ENCODE data around the gene ADRA1B. TPM values are rescaled to one million over a fixed set of nuclear protein-coding genes. Genes with fewer than 3 reads are reported as not detected.
"Not testable (repeated sequence)": the region's sequence is repeated elsewhere in the genome, so short reads cannot be mapped to it uniquely, and the experiment has no call there.

Gene ADRA1B
- total RNA-seq, 4 donors from 2014 or later: 0.30 to 2.0 (median 2.0) TPM; not detected in 1

GRCh38 chr5:160007514-160007913, 91.2 kb downstream of the ADRA1B start:
- no peak overlapping the region for H3K4me3 ChIP-seq (ENCODE audit: low read depth, poor library complexity, severe bottlenecking)
- DNase-seq (ENCODE audit: low spot score in 2 of 2): no peak
- TF ChIP-seq CTCF (IDR thresholded peaks at IDR 0.05) (no peak), POLR2A (IDR thresholded peaks at IDR 0.05) (no peak)
- intact Hi-C loops (cut with DNase I; ENCODE audit: low total_unique reads): no loop called here
- 89 to 96% methylated on average over 3 of the region's 3 CpGs for WGBS, 2 donors

- intact Hi-C loops (cut with DNase I; ENCODE audit: low total_unique reads); DNase-seq (ENCODE audit: low spot score in 2 of 2); H3K4me3 ChIP-seq (ENCODE audit: low read depth, poor library complexity, severe bottlenecking): not testable (repeated sequence)
- WGBS, 2 donors: 80 to 82% methylated on average over 14 of the region's 14 CpGs
These were observed 92.2 kb downstream of the ADRA1B start for GRCh38 chr5:160008529-160008876.

- H3K4me3 ChIP-seq (ENCODE audit: low read depth, poor library complexity, severe bottlenecking): peak within 1 kb of the TSS; percentile 49
- WGBS, 2 donors: 0 to 1% methylated on average over 31 of the region's 31 CpGs
- intact Hi-C loops (cut with DNase I; ENCODE audit: low total_unique reads): no loop called here
- peak; percentile 98 for DNase-seq (ENCODE audit: low spot score in 2 of 2)
- TF ChIP-seq POLR2A (IDR thresholded peaks at IDR 0.05): peak in 1 of 2 donors; percentile 40
- no peak for TF ChIP-seq CTCF (IDR thresholded peaks at IDR 0.05)
These were observed 92.8 kb downstream of the ADRA1B start, which contains the start of gene TTC1 for GRCh38 chr5:160008877-160009590. TTC1 (plus strand) TSS chr5:160009139; CDS start chr5:160010529, 1,390 bp downstream.

DNA sequence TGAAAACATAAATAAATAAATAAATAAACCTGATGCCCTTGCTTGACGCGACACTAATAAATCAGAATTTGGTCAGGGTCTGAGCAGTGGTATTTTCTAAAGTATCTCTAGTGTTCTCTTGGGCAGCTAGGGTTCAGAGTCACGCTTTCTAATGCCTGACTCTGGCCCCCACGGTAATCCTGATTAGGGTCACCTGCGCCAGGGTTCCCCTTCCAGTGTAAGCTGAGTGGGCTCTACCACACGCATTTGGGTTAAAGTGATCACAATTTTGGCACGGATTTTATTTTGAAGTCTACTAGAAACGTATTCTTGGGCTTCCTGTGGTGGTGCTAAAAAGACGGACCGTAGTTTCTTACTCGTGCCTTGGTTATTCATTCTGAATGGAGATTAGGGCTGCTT, 93.3 kb downstream of the ADRA1B start:
- intact Hi-C loops (cut with DNase I; ENCODE audit: low total_unique reads): no loop called here
- H3K4me3 ChIP-seq (ENCODE audit: low read depth, poor library complexity, severe bottlenecking): peak overlapping the region; percentile 49
- WGBS, 2 donors: 2 to 6% methylated on average over 11 of the region's 11 CpGs
- TF ChIP-seq POLR2A (IDR thresholded peaks at IDR 0.05) (no peak), CTCF (IDR thresholded peaks at IDR 0.05) (no peak)
- DNase-seq (ENCODE audit: low spot score in 2 of 2): no peak

GRCh38 chr5:160011471-160011870, 95.2 kb downstream of the ADRA1B start:
- H3K4me3 ChIP-seq (ENCODE audit: low read depth, poor library complexity, severe bottlenecking): no peak overlapping the region
- DNase-seq (ENCODE audit: low spot score in 2 of 2): no peak
- intact Hi-C loops (cut with DNase I; ENCODE audit: low total_unique reads): loop anchor here (10.0 kb wide), 1 partner anchor 183 kb away; no protein-coding TSS in a partner anchor
- TF ChIP-seq CTCF (IDR thresholded peaks at IDR 0.05) (no peak), POLR2A (IDR thresholded peaks at IDR 0.05) (no peak)

- H3K4me3 ChIP-seq (ENCODE audit: low read depth, poor library complexity, severe bottlenecking); DNase-seq (ENCODE audit: low spot score in 2 of 2): not testable (repeated sequence)
- WGBS, 2 donors: 91 to 96% methylated on average over 6 of the region's 6 CpGs
- intact Hi-C loops (cut with DNase I; ENCODE audit: low total_unique reads): loop anchor here (10.0 kb wide), 1 partner anchor 181 kb away; no protein-coding TSS in a partner anchor
These were observed 97.9 kb downstream of the ADRA1B start for GRCh38 chr5:160014197-160014596.

All from lower leg skin (tissue), 4 donors.